A673 (cell line): Measurements from ENCODE around the gene VAV2. TPM values are rescaled to one million over a fixed set of nuclear protein-coding genes. Genes with fewer than 3 reads are reported as not detected.

Experiments
- BruUV-seq: library from RNA; stranded (reverse); fragments of 400-500 nt; replicated peaks from 2 replicates; lab custom pipeline; 2021; lab: Mats Ljungman, UMichigan
- CTCF ChIA-PET: fragments of 300-600 bp; sonication (Branson Sonifier 250); formaldehyde crosslinking; loops from one replicate; lab custom pipeline; 2022; ENCODE audit warnings: antibody characterized with exemption; lab: Charles Lee
- POLR2A ChIA-PET: fragments of 300-600 bp; sonication (Branson Sonifier 250); formaldehyde crosslinking; loops from one replicate; lab custom pipeline; 2022; ENCODE audit warnings: antibody characterized with exemption; ENCODE audit not compliant: low non-redundant PET; lab: Charles Lee
- DNase-seq: peaks from one replicate; pipeline ENCODE4 v3.0.0-alpha.2; 2015; ENCODE audit warnings: low spot score
- H3K27ac ChIP-seq: fragments of 200-600 bp; sonication (generic); 2 replicates; pipeline ENCODE4 v1.5.1; 2016; ENCODE audit warnings: mixed run types, low read depth, mild to moderate bottlenecking, mixed read lengths, antibody characterized with exemption, low read length; ENCODE audit not compliant: poor library complexity, severe bottlenecking
- H3K27me3 ChIP-seq: fragments of 200-600 bp; sonication (generic); replicated peaks from 2 replicates; pipeline ENCODE4 v1.6.1; 2017; ENCODE audit warnings: mixed run types, low read depth, mild to moderate bottlenecking, mixed read lengths, antibody characterized with exemption, low read length; ENCODE audit not compliant: insufficient read depth, poor library complexity
- H3K36me3 ChIP-seq: fragments of 200-600 bp; sonication (generic); 2 replicates; pipeline ENCODE4 v1.6.1; 2016; ENCODE audit warnings: mixed run types, mild to moderate bottlenecking, mixed read lengths, antibody characterized with exemption, low read length; ENCODE audit not compliant: insufficient read depth, poor library complexity, severe bottlenecking
- H3K4me1 ChIP-seq: fragments of 200-600 bp; sonication (generic); 2 replicates; pipeline ENCODE4 v1.6.1; 2017; ENCODE audit warnings: mixed run types, mild to moderate bottlenecking, mixed read lengths, antibody characterized with exemption, low read length; ENCODE audit not compliant: insufficient read depth, poor library complexity, severe bottlenecking
- H3K4me3 ChIP-seq: fragments of 200-600 bp; sonication (generic); 2 replicates; pipeline ENCODE4 v1.5.1; 2016; ENCODE audit warnings: low read depth, mixed run types, mild to moderate bottlenecking, mixed read lengths, low read length; ENCODE audit not compliant: poor library complexity, severe bottlenecking
- H3K9me3 ChIP-seq: fragments of 200-600 bp; sonication (generic); 2 replicates; pipeline ENCODE4 v1.6.1; 2016; ENCODE audit warnings: mixed run types, low read depth, mild to moderate bottlenecking, mixed read lengths, antibody characterized with exemption, low read length; ENCODE audit not compliant: poor library complexity, severe bottlenecking
- CTCF ChIP-seq: fragments of 300-800, 200-600 bp; sonication (generic); conservative IDR thresholded peaks from 2 replicates; pipeline ENCODE4 v1.5.1; 2017; ENCODE audit warnings: low read depth, mild to moderate bottlenecking, antibody characterized with exemption, low read length, moderate library complexity, mixed read lengths
- EZH2 ChIP-seq: fragments of 200-600 bp; sonication (generic); IDR thresholded peaks from 2 replicates; pipeline ENCODE4 v1.6.1; 2017; ENCODE audit warnings: borderline replicate concordance, low read depth, mild to moderate bottlenecking, mixed read lengths, antibody characterized with exemption, low read length; ENCODE audit not compliant: poor library complexity, severe bottlenecking
- intact Hi-C: fragments of 100-400 bp; cut with micrococcal nuclease; formaldehyde crosslinking; loops from one replicate; pipeline ENCODE4 v1.10.0; 2022; ENCODE audit not compliant: unreplicated experiment
- total RNA-seq: library from RNA; stranded (reverse); gene quantifications from 2 replicates; pipeline ENCODE4 v1.2.3, GENCODE V29; 2021

The VAV2 gene
- total RNA-seq, 1 experiment from 2014 or later: 16.4 TPM

- ChIA-PET CTCF (no interaction called here), POLR2A (no interaction called here)
- Histone ChIP-seq H3K27me3 (no peaks in the 10 kb centered on the region), H3K27ac (no peak overlapping the region), H3K36me3 (no peaks in the 10 kb centered on the region), H3K9me3 (no peaks in the 10 kb centered on the region), H3K4me3 (no peak overlapping the region), H3K4me1 (no peaks in the 10 kb centered on the region)
- no TSS peak for BruUV-seq
- DNase-seq: no peak
- intact Hi-C loops: no loop called here
- TF ChIP-seq EZH2 (no peak), CTCF (no peak)
Measured at GRCh38 chr9:133937120-133937519, 55.0 kb downstream of the VAV2 start.

GRCh38 chr9:133935328-133936005 is 56.7 kb downstream of the VAV2 start:
- TF ChIP-seq CTCF (no peak), EZH2 (no peak)
- H3K27ac ChIP-seq: no peak overlapping the region
- POLR2A ChIA-PET: no interaction called here
- H3K9me3 ChIP-seq: no peaks in the 10 kb centered on the region
- BruUV-seq: no TSS peak
- intact Hi-C loops: no loop called here
- CTCF ChIA-PET: no interaction called here
- H3K4me3 ChIP-seq: no peak overlapping the region
- no peaks in the 10 kb centered on the region for H3K27me3 ChIP-seq
- DNase-seq: no peak
- no peaks in the 10 kb centered on the region for H3K4me1 ChIP-seq
- H3K36me3 ChIP-seq: no peaks in the 10 kb centered on the region

- POLR2A ChIA-PET: no interaction called here
Measured at GRCh38 chr9:133934482-133935232, 57.5 kb downstream of the VAV2 start.

More at GRCh38 chr9:133934482-133935232, 57.5 kb downstream of the VAV2 start:
- intact Hi-C loops: no loop called here
- H3K36me3 ChIP-seq: no peaks in the 10 kb centered on the region
- no peaks in the 10 kb centered on the region for H3K27me3 ChIP-seq
- no peak overlapping the region for H3K4me3 ChIP-seq
- no peaks in the 10 kb centered on the region for H3K4me1 ChIP-seq
- no peak for TF ChIP-seq CTCF
- TF ChIP-seq EZH2: no peak
- DNase-seq: no peak
- H3K9me3 ChIP-seq: no peaks in the 10 kb centered on the region
- no TSS peak for BruUV-seq
- no peak overlapping the region for H3K27ac ChIP-seq
- CTCF ChIA-PET: no interaction called here
